ENCODE results near the gene TCEANC.

Gene TCEANC

GRCh38 chrX:13692771-13693231 is 39.9 kb downstream of the TCEANC start:
- DNase-seq (ENCODE audit: low spot score), result no peak

DNA sequence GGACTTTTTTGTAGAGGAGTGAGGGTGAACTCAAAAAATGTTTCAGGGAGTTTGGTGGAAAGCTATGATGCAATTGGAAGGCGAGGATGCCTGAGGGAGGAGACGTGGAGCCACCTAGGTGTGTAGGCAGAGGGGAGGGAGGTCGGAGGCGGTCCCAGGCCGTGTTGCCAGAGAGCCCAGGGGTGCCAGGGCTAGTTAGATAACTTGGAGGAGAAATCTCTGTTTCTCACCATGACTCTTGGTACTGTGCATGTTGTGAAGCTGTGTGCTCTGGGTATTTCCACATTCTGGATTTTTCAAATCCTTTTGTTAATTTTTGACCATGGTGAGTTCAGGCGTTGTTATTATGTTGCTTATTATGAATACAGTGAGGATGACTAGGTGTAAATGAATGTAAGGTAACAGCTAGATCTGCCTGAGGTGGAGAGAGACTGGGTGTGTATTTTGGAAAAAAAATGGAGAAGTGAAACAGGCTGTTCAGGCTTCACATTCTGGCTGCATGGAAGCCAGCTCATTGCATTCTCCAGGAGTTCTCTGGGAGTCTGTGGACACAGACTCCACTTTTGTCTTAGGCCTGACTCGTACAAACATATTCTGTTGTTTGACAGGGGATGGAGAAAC is 40.5 kb downstream of the TCEANC start:
- no peak for DNase-seq (ENCODE audit: low spot score)

GRCh38 chrX:13694359-13694758 is 41.4 kb downstream of the TCEANC start:
- DNase-seq (ENCODE audit: low spot score), result no peak

DNA sequence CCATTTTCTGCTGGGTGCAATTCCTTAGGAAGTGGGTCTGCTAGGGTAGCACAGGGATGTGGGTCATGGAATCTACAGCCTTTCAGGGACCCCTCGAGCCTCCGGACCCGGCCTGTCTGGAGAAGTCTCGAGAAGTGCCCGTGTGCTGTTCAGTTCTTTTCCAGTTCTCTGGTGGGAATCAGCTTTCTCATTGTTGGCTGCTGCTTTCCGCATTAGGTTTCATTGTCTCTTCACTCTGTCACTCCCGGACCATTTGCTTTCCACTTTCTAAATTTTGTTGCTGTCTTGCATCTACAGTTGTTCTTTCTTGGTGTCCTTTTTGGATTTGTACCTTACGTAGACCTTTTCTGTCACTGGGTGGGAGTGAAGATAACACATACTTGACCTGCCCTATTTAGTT is 42.0 kb downstream of the TCEANC start:
- no peak for DNase-seq (ENCODE audit: low spot score)

- no peak for DNase-seq (ENCODE audit: low spot score)
Measured at GRCh38 chrX:13695601-13696115, 42.7 kb downstream of the TCEANC start.

DNA sequence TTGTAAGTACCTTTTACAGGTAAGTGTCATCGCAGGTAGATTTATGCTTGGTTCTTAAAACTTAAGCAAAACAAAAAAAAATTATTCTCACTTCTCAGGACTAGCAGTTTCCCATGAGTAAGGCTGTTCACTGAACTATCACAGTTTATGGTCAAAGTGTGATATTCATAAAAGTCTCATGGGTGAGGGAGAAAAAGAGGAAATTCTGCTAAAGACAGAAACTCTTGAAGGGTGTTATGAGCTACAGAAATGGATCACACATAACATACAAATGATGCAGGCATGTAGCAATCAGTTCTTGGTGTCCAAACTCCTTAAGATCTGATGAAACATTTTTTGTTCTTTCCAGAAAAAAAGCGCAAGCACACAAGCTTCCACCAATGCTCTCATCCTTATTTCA is 44.5 kb downstream of the TCEANC start:
- no peak for DNase-seq (ENCODE audit: low spot score)

GRCh38 chrX:13697976-13698375 is 45.0 kb downstream of the TCEANC start:
- DNase-seq (ENCODE audit: low spot score), result no peak

GRCh38 chrX:13698432-13698831 is 45.5 kb downstream of the TCEANC start:
- no peak for DNase-seq (ENCODE audit: low spot score)

DNA sequence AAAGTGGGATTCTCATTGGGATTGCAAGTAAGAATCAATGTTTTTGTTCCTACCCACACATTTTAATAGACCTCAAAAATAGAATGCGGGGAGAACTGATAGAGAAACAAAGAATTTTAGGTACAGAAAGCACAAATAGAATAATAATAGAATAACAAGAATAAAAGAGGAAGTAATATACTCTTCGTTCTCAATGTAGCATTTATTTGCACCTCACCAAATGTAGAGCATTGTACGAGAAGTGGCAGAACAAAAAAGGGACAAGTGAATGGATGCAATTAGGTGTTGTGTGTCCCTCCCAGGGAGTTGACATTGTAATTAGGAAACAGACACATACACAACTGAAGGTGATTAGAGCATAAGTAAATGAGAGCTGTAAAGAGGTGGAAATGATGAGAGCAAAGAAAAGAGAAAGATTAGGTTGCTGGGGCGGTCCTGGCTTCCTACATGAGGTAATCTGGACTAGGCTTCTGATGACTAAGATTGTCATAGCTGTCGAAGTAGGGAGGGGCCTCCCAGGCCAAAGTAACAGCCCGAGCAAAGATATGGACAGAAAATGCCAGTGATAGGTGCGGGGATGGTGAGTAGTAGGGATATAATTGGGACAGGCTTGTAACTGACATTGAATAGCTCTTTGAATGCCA is 46.4 kb downstream of the TCEANC start:
- no peak for DNase-seq (ENCODE audit: low spot score)

GRCh38 chrX:13700380-13700779 is 47.4 kb downstream of the TCEANC start:
- DNase-seq (ENCODE audit: low spot score), result no peak

DNA sequence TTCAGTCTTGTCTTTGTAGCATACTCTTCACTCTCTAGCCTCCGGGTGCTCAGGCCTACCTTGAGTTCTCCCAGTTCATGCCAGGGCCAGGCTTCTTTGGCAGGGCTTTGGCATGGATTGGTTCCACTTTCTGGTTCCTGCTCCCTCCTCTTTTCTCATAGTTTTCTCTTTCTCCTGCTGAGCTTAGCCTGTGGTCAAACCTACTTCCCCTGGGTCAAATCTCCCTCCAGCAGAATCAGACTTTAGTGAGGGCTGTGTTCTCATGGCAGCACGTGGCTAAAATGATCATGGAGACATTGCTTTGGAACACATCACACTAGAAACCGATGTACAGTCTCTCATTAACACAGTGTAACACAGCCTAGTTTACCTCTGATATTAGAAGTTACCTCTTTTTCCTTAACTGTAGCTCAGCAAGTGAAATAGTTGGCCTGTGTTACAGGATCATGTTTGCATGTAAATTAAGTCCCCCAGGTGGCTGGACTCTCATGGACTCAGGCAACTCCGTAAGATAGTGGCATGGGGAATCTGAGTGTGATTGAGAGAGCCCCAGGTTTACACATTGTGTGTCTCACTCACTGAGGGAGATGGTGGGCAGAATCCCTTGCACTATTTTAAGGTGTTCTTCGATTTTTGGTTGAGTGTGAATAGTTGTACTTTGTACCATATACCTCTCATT is 49.3 kb downstream of the TCEANC start:
- no peak for DNase-seq (ENCODE audit: low spot score)

DNA sequence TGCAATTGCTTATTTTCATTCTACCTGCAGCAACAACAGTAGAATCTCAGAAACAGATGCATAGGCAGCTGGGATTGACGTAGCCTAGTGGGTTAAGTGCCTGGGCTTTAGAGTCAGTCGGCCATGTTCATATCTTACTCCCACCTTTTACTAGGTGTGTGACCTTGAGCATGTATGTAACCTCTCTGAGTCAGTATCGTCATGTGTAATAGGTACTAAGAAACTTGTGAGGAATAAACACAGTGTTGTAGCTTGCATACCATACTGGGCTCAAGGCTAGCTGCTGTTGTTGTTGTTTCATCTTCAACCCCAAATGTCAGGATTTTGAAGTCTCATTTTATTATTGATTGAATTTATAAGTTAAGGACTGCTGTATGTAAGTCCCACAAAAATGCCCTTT is 50.2 kb downstream of the TCEANC start:
- DNase-seq (ENCODE audit: low spot score), result no peak

GRCh38 chrX:13703589-13703988 is 50.6 kb downstream of the TCEANC start:
- no peak for DNase-seq (ENCODE audit: low spot score)

DNA sequence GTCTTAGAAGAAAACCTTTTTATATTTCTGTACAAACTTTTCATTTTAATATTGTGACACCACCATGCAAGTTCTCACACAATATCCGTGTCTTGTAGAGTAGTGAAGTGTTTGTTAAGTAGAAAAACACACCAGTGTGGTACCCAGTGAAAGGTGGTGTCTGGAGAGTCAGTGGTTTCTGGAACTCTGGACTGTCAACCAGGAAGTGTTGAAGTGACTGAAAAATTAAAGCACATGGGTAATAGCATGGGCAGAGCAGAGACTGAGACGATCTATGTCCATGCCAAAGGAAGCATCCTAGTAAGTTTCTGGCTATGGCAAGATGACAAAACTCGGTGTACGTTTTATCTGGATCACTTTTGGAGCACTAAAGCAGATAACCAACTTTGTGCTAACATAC is 58.2 kb downstream of the TCEANC start:
- DNase-seq (ENCODE audit: low spot score), result no peak
